ENCODE data around the gene MCM3AP. TPM values are rescaled to one million over a fixed set of nuclear protein-coding genes. Genes with fewer than 3 reads are reported as not detected.

Gene MCM3AP
- total RNA-seq, 4 donors from 2014 or later = 55.3 to 170 (median 95.2) TPM

- no peak for TF ChIP-seq CTCF (IDR thresholded peaks at IDR 0.05; ENCODE audit: low read depth)
These were observed 33.8 kb upstream of the MCM3AP start for GRCh38 chr21:46319186-46319585.

- TF ChIP-seq CTCF (IDR thresholded peaks at IDR 0.05; ENCODE audit: low read depth) = no peak
These were observed 33.0 kb upstream of the MCM3AP start for GRCh38 chr21:46318464-46318845.

GRCh38 chr21:46317710-46318463, 32.5 kb upstream of the MCM3AP start:
- no peak for TF ChIP-seq CTCF (IDR thresholded peaks at IDR 0.05; ENCODE audit: low read depth)

- no peak for TF ChIP-seq CTCF (IDR thresholded peaks at IDR 0.05; ENCODE audit: low read depth)
These were observed 31.4 kb upstream of the MCM3AP start for GRCh38 chr21:46316708-46317324.

- TF ChIP-seq CTCF (IDR thresholded peaks at IDR 0.05; ENCODE audit: low read depth) = no peak
These were observed 29.1 kb upstream of the MCM3AP start for GRCh38 chr21:46314441-46315020.

GRCh38 chr21:46312949-46313348, 27.5 kb upstream of the MCM3AP start:
- no peak for TF ChIP-seq CTCF (IDR thresholded peaks at IDR 0.05; ENCODE audit: low read depth)

GRCh38 chr21:46311568-46311967, 26.2 kb upstream of the MCM3AP start:
- TF ChIP-seq CTCF (IDR thresholded peaks at IDR 0.05; ENCODE audit: low read depth) = no peak
